ENCODE measurements around the gene SIGLEC15.
"Not testable (repeated sequence)": the region's sequence is repeated elsewhere in the genome, so short reads cannot be mapped to it uniquely, and the experiment has no call there.

The SIGLEC15 gene

GRCh38 chr18:45844938-45845337 lies 19.5 kb downstream of the SIGLEC15 start:
- DNase-seq (ENCODE audit: low read depth): no peak

DNA sequence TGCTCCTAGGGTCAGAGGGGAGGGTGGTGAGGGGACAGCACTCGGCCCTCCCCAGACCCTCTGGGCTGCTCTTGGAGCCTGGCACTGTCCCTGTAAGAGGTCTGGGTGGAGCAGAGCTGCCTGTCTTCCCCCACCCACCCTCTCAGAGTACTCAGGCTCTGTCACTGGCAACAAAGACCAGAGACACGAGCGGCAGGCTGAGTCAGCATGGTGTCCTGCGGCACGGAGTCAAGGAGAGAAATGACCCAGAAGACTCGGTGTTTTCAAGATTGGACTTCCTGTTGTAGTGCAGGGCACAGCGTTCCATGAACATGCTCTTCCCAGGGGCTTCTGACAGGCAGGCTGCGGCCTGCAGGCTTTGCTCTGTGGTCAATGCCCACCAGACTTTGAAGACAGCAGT lies 19.9 kb downstream of the SIGLEC15 start:
- no peak for DNase-seq (ENCODE audit: low read depth)

DNA sequence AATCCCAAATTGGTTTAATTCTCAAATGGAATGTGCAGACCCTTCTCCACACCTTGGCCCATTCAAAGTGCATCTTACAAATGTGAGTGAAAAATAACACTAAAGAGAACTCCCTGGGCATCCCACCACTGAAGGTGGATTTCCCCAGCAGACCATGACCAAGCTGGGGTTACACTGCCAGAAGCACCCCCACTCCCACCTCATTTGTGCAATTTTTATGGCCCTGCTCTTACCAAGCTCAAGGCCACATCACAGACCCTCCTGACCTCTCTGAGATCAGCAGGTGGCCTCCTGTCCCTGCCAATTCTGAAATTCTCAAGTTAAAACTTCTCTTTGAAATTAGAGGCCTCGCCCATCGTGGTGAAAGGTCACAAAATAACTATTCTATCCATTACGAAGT lies 21.6 kb downstream of the SIGLEC15 start:
- DNase-seq (ENCODE audit: low read depth): no peak

DNA sequence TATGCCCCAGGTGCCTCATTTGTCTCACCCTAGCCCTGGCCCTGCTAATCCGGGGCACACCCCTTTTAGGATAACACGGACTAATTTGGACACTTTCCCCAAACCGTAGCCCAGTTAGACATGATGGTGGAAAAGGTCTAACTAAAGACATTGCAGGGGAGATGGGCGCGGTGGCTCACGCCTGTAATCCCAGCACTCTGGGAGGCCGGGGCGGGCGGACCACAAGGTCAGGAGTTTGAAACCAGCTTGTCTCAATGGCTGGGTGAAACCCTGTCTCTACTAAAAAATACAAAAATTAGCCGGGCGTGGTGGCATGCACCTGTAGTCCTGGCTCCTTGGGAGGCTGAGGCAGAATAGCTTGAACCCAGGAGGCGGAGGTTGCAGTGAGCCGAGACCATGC lies 23.2 kb downstream of the SIGLEC15 start:
- DNase-seq (ENCODE audit: low read depth): not testable (repeated sequence)

- DNase-seq (ENCODE audit: low read depth): no peak
Measured at GRCh38 chr18:45849529-45849928, 24.1 kb downstream of the SIGLEC15 start.

- no peak for DNase-seq (ENCODE audit: low read depth)
Measured at GRCh38 chr18:45850021-45850420, 24.5 kb downstream of the SIGLEC15 start.

DNA sequence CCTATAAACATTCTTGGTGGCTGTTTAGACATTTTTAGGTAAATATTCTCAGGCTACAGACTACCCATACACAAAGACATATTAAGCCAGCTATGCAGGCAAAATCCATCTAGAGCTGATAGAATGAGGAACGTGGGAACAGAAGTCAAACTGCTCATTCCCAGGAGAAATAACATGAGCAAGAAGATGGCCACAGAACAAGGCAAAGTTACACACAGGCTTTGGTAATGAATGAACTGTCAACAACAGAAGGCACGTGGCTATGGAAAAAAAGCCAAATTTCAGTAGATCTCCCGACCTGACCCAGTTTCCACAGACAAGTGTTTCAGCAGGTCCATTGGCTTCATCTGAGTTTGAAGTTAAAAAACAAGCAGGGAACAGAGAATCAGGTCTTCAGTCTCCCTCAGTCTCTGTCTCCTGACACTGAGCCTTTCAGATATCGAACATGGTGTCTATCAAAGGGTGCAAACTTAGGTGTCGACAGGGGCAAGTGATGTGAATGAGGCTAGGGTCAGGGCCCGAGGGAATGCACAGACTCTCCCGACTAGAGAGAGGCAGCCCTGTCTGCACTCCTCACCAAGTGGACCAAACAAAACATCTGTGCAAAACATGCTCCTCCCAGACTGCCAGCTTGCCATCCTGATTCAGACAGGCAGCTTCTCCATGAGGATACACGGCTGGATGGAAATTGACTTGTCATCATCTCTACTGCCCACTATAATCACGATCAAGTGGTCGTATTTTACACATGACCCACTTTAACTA lies 25.9 kb downstream of the SIGLEC15 start:
- no peak for DNase-seq (ENCODE audit: low read depth)

DNA sequence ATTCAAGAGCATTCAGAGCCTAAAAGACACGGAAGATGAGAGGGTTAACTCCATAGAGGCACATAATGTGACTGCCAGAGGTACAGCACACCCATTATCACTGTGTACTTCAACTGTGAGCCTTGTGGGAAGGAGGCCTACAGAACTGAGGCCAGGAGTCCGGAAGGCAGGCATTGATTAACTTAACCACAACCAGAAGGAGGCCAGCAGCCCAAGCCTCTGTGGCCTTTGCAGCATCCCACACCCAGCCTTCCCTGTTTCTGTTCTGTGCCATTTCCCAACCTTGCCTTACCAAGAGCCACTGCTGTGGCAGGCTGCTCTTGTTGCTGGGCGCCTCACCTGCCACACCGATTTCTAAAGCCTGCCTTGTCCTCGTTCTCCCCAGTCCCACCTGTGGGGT lies 27.2 kb downstream of the SIGLEC15 start:
- DNase-seq (ENCODE audit: low read depth): no peak

GRCh38 chr18:45854036-45854586 lies 28.6 kb downstream of the SIGLEC15 start:
- no peak for DNase-seq (ENCODE audit: low read depth)

DNA sequence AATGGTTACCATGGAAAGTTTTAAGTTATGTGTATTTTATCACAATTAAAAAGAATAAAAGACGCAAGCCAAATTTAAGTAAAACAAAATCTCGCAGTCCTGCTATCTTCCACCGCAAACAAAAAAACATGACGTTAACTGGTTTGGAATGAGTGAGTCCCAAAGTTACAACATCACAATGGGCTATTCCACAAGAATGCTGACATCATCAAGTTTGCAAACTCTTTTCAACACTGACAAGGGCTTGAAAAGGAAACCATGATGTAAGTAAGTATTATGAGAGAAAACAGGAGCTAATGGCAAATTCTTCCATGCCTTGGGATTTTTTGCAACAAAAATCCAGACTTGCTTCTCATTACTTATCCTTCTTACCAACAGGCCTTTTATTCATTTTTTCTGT lies 31.1 kb downstream of the SIGLEC15 start:
- no peak for DNase-seq (ENCODE audit: low read depth)

DNA sequence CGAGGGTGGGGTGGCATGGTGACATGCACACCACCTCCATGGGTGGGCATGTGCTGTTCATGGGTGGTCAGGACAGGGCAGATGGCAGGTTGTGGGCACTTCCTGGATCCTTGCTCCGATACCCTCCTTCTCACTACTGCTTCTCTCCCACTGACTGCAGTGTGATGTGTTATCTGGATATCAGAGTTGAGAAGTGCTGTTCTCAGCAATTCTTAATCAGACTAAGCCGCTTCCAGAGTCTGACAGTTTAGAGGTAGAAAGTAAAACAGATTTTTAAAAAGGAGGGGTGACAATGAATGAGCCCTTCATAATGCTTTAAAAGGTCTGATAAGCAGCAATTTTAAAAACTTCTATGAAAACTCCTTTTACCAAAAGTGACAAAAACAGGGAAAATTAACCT lies 33.9 kb downstream of the SIGLEC15 start:
- DNase-seq (ENCODE audit: low read depth): no peak

- no peak for DNase-seq (ENCODE audit: low read depth)
Measured at GRCh38 chr18:45860492-45860891, 35.0 kb downstream of the SIGLEC15 start.

DNA sequence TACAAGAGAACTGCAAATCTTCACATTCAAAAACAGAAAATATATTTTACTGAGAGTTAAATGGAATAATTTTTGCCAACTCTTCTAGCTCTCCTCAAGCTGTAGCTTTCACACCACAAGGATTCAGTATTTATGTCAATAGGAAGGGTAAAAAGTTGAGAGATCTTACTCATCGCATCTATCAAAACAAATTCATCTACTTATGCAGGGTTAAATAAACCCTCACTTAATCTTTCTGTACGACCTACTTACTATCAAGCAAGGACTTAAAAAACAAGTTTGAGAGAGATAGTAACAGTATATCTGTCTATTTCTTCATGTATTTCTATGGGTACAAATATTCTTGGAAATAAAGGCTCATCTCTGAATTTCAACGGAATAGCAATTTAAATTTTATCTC lies 35.5 kb downstream of the SIGLEC15 start:
- no peak for DNase-seq (ENCODE audit: low read depth)

- DNase-seq (ENCODE audit: low read depth): no peak
Measured at GRCh38 chr18:45861926-45862325, 36.5 kb downstream of the SIGLEC15 start.

GRCh38 chr18:45863469-45863868 lies 38.0 kb downstream of the SIGLEC15 start:
- DNase-seq (ENCODE audit: low read depth): no peak

DNA sequence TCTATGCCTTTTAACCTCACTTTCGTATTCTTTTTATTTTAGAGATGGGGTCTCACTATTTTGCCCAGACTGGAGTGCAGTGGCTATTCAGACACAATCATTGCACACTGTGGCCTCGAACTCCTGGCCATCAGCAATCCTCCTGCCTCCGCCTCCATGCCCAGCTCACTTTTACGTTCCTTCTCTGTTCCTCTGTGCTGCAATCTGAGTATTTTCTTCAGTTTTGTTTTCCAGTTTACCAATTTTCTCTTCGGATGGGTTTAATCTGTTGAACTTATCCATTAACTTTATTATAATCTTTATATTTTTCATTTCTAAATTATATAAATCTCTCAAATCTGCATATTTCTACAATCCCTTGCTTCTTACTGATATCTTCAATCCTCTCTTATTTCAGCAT lies 38.6 kb downstream of the SIGLEC15 start:
- DNase-seq (ENCODE audit: low read depth): no peak

GRCh38 chr18:45865466-45865865 lies 40.0 kb downstream of the SIGLEC15 start:
- no peak for DNase-seq (ENCODE audit: low read depth)

- DNase-seq (ENCODE audit: low read depth): no peak
Measured at GRCh38 chr18:45870419-45870818, 44.9 kb downstream of the SIGLEC15 start.

DNA sequence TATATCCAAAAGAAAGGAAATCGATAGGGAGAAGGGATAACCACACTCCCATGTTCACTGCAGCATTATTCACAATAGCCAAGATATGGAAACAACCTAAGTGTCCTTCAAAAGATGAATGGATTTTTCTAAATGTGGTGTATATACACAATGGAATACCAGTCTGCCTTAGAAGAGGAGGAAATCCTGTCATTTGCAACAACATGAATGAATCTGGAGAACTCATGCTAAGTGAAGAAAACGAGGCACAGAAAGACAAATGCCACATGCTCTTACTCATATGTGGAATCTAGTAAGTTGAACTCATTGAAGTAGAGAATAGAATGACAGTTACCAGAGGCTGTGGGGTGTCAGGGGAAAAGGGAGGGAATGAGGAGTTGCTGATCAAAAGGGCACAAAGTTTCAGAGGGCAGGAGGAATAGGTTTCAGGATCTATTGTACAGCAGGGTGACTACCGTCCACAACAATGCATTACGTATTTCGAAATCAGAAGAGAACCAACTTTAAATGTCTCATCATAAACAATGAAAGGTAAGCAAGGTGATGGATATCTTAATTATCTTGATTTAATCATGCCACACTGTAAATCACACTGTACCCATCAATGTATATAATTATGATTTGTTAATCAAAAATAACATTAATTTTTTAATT lies 46.1 kb downstream of the SIGLEC15 start:
- no peak for DNase-seq (ENCODE audit: low read depth)

- DNase-seq (ENCODE audit: low read depth): no peak
Measured at GRCh38 chr18:45874491-45875184, 49.2 kb downstream of the SIGLEC15 start.

DNA sequence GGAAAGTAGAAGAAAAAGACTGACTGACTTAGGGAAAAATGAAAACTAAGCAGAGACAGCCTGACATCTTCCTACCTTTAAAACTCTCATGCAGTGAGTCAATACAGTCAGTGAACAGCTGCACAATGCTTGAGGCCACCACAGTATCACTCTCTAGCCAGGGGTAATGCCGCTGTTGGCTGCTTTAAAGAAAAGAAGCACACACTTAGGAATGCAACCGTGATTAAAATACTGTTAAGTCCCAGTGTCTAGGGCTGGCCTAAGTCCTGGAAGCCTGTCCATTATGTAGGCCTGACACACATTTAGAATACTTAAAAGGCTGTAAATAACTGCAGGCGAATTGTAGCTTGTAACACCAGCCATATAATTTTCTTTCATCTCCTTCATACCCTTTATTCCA lies 50.7 kb downstream of the SIGLEC15 start:
- no peak for DNase-seq (ENCODE audit: low read depth)

DNA sequence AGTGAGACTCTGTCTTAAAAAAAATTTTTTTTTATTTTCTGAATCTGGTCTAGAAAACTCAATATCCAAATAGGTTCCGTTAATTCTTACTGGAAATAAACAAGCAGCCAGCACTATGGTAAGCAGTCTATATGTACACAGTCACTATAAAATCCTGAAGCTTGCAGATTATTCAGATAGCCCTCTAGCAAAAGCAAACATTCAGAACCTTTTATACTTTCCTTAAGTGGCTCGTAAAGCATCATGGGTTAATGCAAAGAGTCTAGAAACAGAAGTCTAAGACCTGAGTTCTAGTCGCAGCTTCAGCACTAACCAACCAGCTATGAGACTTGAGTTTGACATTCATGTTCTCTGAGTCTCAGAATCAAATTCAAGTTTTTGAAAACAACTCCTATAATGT lies 51.9 kb downstream of the SIGLEC15 start:
- no peak for DNase-seq (ENCODE audit: low read depth)

Measured in CMK (cell line).